GM12878 (cell line): ENCODE results near the gene PLA2G12B.

Source experiments
- ATF2 ChIP-seq: IDR thresholded peaks from 2 replicates; pipeline ENCODE4 v1.6.1; 2012; ENCODE audit warnings: low read length, inconsistent platforms
- EP300 ChIP-seq, 2 experiments: fragments of 150-350 bp in 1 of 2; IDR thresholded peaks; 2 replicates each; pipeline ENCODE4 v1.6.1; 2011 to 2012; ENCODE audit warnings: low read depth in 2 of 2, low read length in 2 of 2, borderline replicate concordance in 1 of 2, improper control_type of control experiment in 1 of 2, inconsistent platforms in 1 of 2; ENCODE audit not compliant: control insufficient read depth in 1 of 2
- NRF1 ChIP-seq: conservative IDR thresholded peaks from 2 replicates; pipeline ENCODE4 v1.6.1; 2011; ENCODE audit warnings: mild to moderate bottlenecking, low read depth, low read length, improper control_type of control experiment
- POLR2A ChIP-seq: IDR thresholded peaks from 2 replicates; pipeline ENCODE4 v1.6.1; 2011; ENCODE audit warnings: low read depth, mild to moderate bottlenecking, low read length
- POLR2AphosphoS2 ChIP-seq: IDR thresholded peaks from 2 replicates; pipeline ENCODE4 v1.6.1; 2011; ENCODE audit warnings: low read depth, mild to moderate bottlenecking, low read length, improper control_type of control experiment, moderate library complexity
- POLR2AphosphoS5 ChIP-seq: IDR thresholded peaks from 2 replicates; pipeline ENCODE4 v1.6.1; 2011; ENCODE audit warnings: mild to moderate bottlenecking, low read length, inconsistent platforms
- REST ChIP-seq: IDR thresholded peaks from 2 replicates; pipeline ENCODE4 v1.6.1; 2012; ENCODE audit warnings: mild to moderate bottlenecking, low read depth, low read length
- SIN3A ChIP-seq: IDR thresholded peaks from 2 replicates; pipeline ENCODE4 v1.6.1; 2012; ENCODE audit warnings: low read depth, low read length, improper control_type of control experiment
- SMAD1 ChIP-seq: fragments of 450-650 bp; IDR thresholded peaks from 2 replicates; pipeline ENCODE4 v1.6.1; 2018; ENCODE audit warnings: mild to moderate bottlenecking, low read depth; ENCODE audit not compliant: partially characterized antibody
- TF ChIP-seq, protein P1 (sequence below): fragments of 450-650 bp; formaldehyde crosslinking; IDR thresholded peaks from 2 replicates; pipeline ENCODE4 v1.4.0; 2020; ENCODE audit warnings: mild to moderate bottlenecking, moderate library complexity
- TF ChIP-seq, protein P2 (sequence below), 3 experiments: IDR thresholded peaks in 2 of 3; conservative IDR thresholded peaks in 1 of 3; 2 replicates each; pipeline ENCODE4 v1.5.1; 2011; ENCODE audit warnings: low read depth in 3 of 3, low read length in 3 of 3, mild to moderate bottlenecking in 3 of 3, control low read depth in 2 of 3, moderate library complexity in 2 of 3, inconsistent platforms in 1 of 3, mixed read lengths in 1 of 3; ENCODE audit not compliant: control insufficient read depth in 2 of 3, insufficient read depth in 1 of 3; ENCODE audit errors: extremely low read depth in 1 of 3

- TF ChIP-seq EP300 (IDR thresholded peaks at IDR 0.05; ENCODE audit: borderline replicate concordance in 1 of 2, control insufficient read depth in 1 of 2, low read depth in 2 of 2, low read length in 2 of 2) = no peak
- no peak for TF ChIP-seq POLR2AphosphoS5
- TF ChIP-seq, protein P1, sequence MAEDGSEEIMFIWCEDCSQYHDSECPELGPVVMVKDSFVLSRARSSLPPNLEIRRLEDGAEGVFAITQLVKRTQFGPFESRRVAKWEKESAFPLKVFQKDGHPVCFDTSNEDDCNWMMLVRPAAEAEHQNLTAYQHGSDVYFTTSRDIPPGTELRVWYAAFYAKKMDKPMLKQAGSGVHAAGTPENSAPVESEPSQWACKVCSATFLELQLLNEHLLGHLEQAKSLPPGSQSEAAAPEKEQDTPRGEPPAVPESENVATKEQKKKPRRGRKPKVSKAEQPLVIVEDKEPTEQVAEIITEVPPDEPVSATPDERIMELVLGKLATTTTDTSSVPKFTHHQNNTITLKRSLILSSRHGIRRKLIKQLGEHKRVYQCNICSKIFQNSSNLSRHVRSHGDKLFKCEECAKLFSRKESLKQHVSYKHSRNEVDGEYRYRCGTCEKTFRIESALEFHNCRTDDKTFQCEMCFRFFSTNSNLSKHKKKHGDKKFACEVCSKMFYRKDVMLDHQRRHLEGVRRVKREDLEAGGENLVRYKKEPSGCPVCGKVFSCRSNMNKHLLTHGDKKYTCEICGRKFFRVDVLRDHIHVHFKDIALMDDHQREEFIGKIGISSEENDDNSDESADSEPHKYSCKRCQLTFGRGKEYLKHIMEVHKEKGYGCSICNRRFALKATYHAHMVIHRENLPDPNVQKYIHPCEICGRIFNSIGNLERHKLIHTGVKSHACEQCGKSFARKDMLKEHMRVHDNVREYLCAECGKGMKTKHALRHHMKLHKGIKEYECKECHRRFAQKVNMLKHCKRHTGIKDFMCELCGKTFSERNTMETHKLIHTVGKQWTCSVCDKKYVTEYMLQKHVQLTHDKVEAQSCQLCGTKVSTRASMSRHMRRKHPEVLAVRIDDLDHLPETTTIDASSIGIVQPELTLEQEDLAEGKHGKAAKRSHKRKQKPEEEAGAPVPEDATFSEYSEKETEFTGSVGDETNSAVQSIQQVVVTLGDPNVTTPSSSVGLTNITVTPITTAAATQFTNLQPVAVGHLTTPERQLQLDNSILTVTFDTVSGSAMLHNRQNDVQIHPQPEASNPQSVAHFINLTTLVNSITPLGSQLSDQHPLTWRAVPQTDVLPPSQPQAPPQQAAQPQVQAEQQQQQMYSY = no peak
- TF ChIP-seq, protein P2, sequence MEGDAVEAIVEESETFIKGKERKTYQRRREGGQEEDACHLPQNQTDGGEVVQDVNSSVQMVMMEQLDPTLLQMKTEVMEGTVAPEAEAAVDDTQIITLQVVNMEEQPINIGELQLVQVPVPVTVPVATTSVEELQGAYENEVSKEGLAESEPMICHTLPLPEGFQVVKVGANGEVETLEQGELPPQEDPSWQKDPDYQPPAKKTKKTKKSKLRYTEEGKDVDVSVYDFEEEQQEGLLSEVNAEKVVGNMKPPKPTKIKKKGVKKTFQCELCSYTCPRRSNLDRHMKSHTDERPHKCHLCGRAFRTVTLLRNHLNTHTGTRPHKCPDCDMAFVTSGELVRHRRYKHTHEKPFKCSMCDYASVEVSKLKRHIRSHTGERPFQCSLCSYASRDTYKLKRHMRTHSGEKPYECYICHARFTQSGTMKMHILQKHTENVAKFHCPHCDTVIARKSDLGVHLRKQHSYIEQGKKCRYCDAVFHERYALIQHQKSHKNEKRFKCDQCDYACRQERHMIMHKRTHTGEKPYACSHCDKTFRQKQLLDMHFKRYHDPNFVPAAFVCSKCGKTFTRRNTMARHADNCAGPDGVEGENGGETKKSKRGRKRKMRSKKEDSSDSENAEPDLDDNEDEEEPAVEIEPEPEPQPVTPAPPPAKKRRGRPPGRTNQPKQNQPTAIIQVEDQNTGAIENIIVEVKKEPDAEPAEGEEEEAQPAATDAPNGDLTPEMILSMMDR (IDR thresholded peaks at IDR 0.05 in 2 of 3, conservative IDR thresholded peaks at IDR 0.05 in 1 of 3; ENCODE audit: control insufficient read depth in 2 of 3, extremely low read depth in 1 of 3, insufficient read depth in 1 of 3, low read depth in 3 of 3, low read length in 3 of 3) = no peak
- no peak for TF ChIP-seq SIN3A
- TF ChIP-seq POLR2A = no peak
- TF ChIP-seq SMAD1 = no peak
- TF ChIP-seq ATF2 = no peak
- no peak for TF ChIP-seq REST
- no peak for TF ChIP-seq POLR2AphosphoS2
- TF ChIP-seq NRF1 = no peak
These were observed 25.8 kb downstream of the PLA2G12B start for GRCh38 chr10:72928798-72929197.
